Measurements from ENCODE around the gene TAX1BP3. TPM values are rescaled to one million over a fixed set of nuclear protein-coding genes. Genes with fewer than 3 reads are reported as not detected.
A peak's percentile ranks its signal among the peaks of the same experiment; 100 is the strongest.

Gene TAX1BP3
- total and polyA plus RNA-seq, 2 of the 13 experiments (the other 11 are each of a cell fraction or from before 2014, with no cell fraction given): 16.7 to 45.1 TPM

GRCh38 chr17:3668279-3669084 is at the start of gene TAX1BP3, which contains the start of gene EMC6 (continued):
- no peak; the same call in 1 of the 2 replicates for TF ChIP-seq TIGD3 (CRISPR knock-in tag; IDR thresholded peaks at IDR 0.05; ENCODE audit: borderline replicate concordance)
- TF ChIP-seq HMGA1 (CRISPR knock-in tag; conservative IDR thresholded peaks at IDR 0.05): no peak
- peak; percentile 13; the same call in 1 of the 2 replicates for TF ChIP-seq MXD3 (CRISPR knock-in tag; IDR thresholded peaks at IDR 0.05)
- TF ChIP-seq ZNF142 (CRISPR knock-in tag; IDR thresholded peaks at IDR 0.05): peak; percentile 65; the same call in 1 of the 2 replicates
- TF ChIP-seq CEBPG (CRISPR knock-in tag; IDR thresholded peaks at IDR 0.05): no peak
- TF ChIP-seq RCOR2 (CRISPR knock-in tag; IDR thresholded peaks at IDR 0.05): no peak
- peak; percentile 6 for TF ChIP-seq ZNF331 (CRISPR knock-in tag; IDR thresholded peaks at IDR 0.05)
- 0 out of 2 replicates have a peak, but pooled peaks have one; percentile 25 for TF ChIP-seq ZSCAN29 (CRISPR knock-in tag; conservative IDR thresholded peaks at IDR 0.05)
- TF ChIP-seq SAFB2 (CRISPR knock-in tag; IDR thresholded peaks at IDR 0.05; ENCODE audit: borderline replicate concordance, low read depth): no peak
- 0 out of 2 replicates have a peak, but pooled peaks have one; percentile 64 for TF ChIP-seq ZNF772 (CRISPR knock-in tag; IDR thresholded peaks at IDR 0.05)
- peak; percentile 83 for TF ChIP-seq ZFP91 (CRISPR knock-in tag; IDR thresholded peaks at IDR 0.05; ENCODE audit: borderline replicate concordance)
- TF ChIP-seq ATF6 (CRISPR knock-in tag; conservative IDR thresholded peaks at IDR 0.05): no peak
- TF ChIP-seq NFRKB (IDR thresholded peaks at IDR 0.05): no peak
- TF ChIP-seq HOXA9 (CRISPR knock-in tag; IDR thresholded peaks at IDR 0.05; ENCODE audit: borderline replicate concordance): no peak
- 0 out of 2 replicates have a peak, but pooled peaks have one; percentile 86 for TF ChIP-seq GTF3A (CRISPR knock-in tag; conservative IDR thresholded peaks at IDR 0.05)
- TF ChIP-seq ZZZ3 (CRISPR knock-in tag; IDR thresholded peaks at IDR 0.05; ENCODE audit: borderline replicate concordance): peak; percentile 34; the same call in 1 of the 2 replicates
- 0 out of 2 replicates have a peak, but pooled peaks have one; percentile 29 for TF ChIP-seq ZNF569 (CRISPR knock-in tag; IDR thresholded peaks at IDR 0.05; ENCODE audit: borderline replicate concordance)
